GM23338 (cell line): ENCODE measurements around the gene PARD3. TPM values are rescaled to one million over a fixed set of nuclear protein-coding genes. Genes with fewer than 3 reads are reported as not detected.

Experiments
- ATAC-seq: fragments of 200-7000 bp; cut with Tn5 transposase; 3 replicates; pipeline ENCODE4 v1.9.1; 2020
- DNase-seq: peaks from one replicate; pipeline ENCODE4 v3.0.0-alpha.2; 2015; ENCODE audit warnings: low spot score
- H2AFZ ChIP-seq: fragments of 200-600 bp; sonication (generic); 2 replicates; pipeline ENCODE4 v1.8.0; 2016; ENCODE audit warnings: antibody characterized with exemption, mild to moderate bottlenecking, moderate library complexity
- H3F3A ChIP-seq: fragments of 200-600 bp; sonication (generic); replicated peaks from 2 replicates; pipeline ENCODE4 v1.8.0; 2017; ENCODE audit warnings: antibody characterized with exemption, mixed run types, low read depth
- H3K27ac ChIP-seq: fragments of 200-600 bp; sonication (generic); 2 replicates; pipeline ENCODE4 v1.6.1; 2016; ENCODE audit warnings: low read depth
- H3K27me3 ChIP-seq: fragments of 200-600 bp; sonication (generic); 2 replicates; pipeline ENCODE4 v1.8.0; 2016; ENCODE audit warnings: mild to moderate bottlenecking, mixed run types, moderate library complexity; ENCODE audit not compliant: insufficient read depth
- H3K36me3 ChIP-seq: fragments of 200-600 bp; sonication (generic); 2 replicates; pipeline ENCODE4 v1.8.0; 2016; ENCODE audit warnings: mild to moderate bottlenecking; ENCODE audit not compliant: insufficient read depth
- H3K4me1 ChIP-seq: fragments of 200-600 bp; sonication (generic); 2 replicates; pipeline ENCODE4 v1.8.0; 2016; ENCODE audit warnings: mild to moderate bottlenecking, moderate library complexity; ENCODE audit not compliant: insufficient read depth
- H3K4me2 ChIP-seq: fragments of 200-600 bp; sonication (generic); 2 replicates; pipeline ENCODE4 v1.7.1; 2017; ENCODE audit warnings: mixed run types
- H3K4me3 ChIP-seq: fragments of 200-600 bp; sonication (generic); 2 replicates; pipeline ENCODE4 v1.6.1; 2016; ENCODE audit warnings: mixed run types
- H3K79me2 ChIP-seq: fragments of 200-600 bp; sonication (generic); replicated peaks from 2 replicates; pipeline ENCODE4 v1.8.0; 2017; ENCODE audit warnings: mild to moderate bottlenecking; ENCODE audit not compliant: insufficient read depth
- H3K9me2 ChIP-seq: fragments of 200-600 bp; sonication (generic); 2 replicates; pipeline ENCODE4 v1.8.0; 2017; ENCODE audit not compliant: insufficient read depth
- H4K20me1 ChIP-seq: fragments of 200-600 bp; sonication (generic); replicated peaks from 2 replicates; pipeline ENCODE4 v1.8.0; 2017; ENCODE audit warnings: mild to moderate bottlenecking; ENCODE audit not compliant: insufficient read depth
- H3K27ac Mint-ChIP-seq: 2 replicates; pipeline ENCODE4 v1.8.0; 2020; ENCODE audit warnings: inconsistent platforms, mild to moderate bottlenecking, moderate library complexity, mixed read lengths
- H3K27me3 Mint-ChIP-seq: 3 replicates; pipeline ENCODE4 v1.8.0; 2022; ENCODE audit warnings: low read depth, mild to moderate bottlenecking, moderate library complexity, mixed read lengths, inconsistent platforms; ENCODE audit not compliant: insufficient read depth, poor library complexity
- H3K36me3 Mint-ChIP-seq: 3 replicates; pipeline ENCODE4 v1.8.0; 2021; ENCODE audit warnings: low read depth, mild to moderate bottlenecking, inconsistent platforms, moderate library complexity, mixed read lengths
- H3K4me1 Mint-ChIP-seq: 3 replicates; pipeline ENCODE4 v1.8.0; 2020; ENCODE audit warnings: mild to moderate bottlenecking, inconsistent platforms, mixed read lengths
- H3K4me3 Mint-ChIP-seq: 3 replicates; pipeline ENCODE4 v1.8.0; 2021; ENCODE audit warnings: moderate library complexity, mild to moderate bottlenecking, inconsistent platforms, mixed read lengths
- H3K9me3 Mint-ChIP-seq: 3 replicates; pipeline ENCODE4 v1.8.0; 2020; ENCODE audit warnings: moderate library complexity, mild to moderate bottlenecking, inconsistent platforms, mixed read lengths
- EZH2phosphoT487 ChIP-seq: fragments of 200-600 bp; sonication (generic); IDR thresholded peaks from one replicate; pipeline ENCODE4 v1.8.1; 2018; ENCODE audit warnings: antibody characterized with exemption; ENCODE audit not compliant: unreplicated experiment
- JUNB ChIP-seq: IDR thresholded peaks from one replicate; pipeline ENCODE4 v1.6.1; 2016; ENCODE audit warnings: antibody characterized with exemption; ENCODE audit not compliant: unreplicated experiment
- NANOG ChIP-seq: IDR thresholded peaks from 2 replicates; pipeline ENCODE4 v1.6.1; 2016; ENCODE audit warnings: antibody characterized with exemption, borderline replicate concordance
- POLR2AphosphoS5 ChIP-seq: IDR thresholded peaks from 2 replicates; pipeline ENCODE4 v1.6.1; 2016; ENCODE audit warnings: antibody characterized with exemption, low read depth
- STAT1 ChIP-seq: IDR thresholded peaks from one replicate; pipeline ENCODE4 v1.6.1; 2016; ENCODE audit warnings: antibody characterized with exemption; ENCODE audit not compliant: unreplicated experiment
- ZNF114 ChIP-seq: fragments of 250-450 bp; sonication (Bioruptor Pico); IDR thresholded peaks from 2 replicates; pipeline ENCODE4 v1.5.0; 2020; ENCODE audit warnings: mild to moderate bottlenecking, moderate library complexity
- polyA plus RNA-seq: library from polyadenylated mRNA; unstranded; fragments of >200 nt; fragmentation: Nextera tagmentation; extraction: Ambion mirVana; gene quantifications from 2 replicates; pipeline ENCODE4 v1.2.1, GENCODE V29; 2016
- total RNA-seq: library from RNA; depleted of rRNA; stranded (reverse); fragments of >200 nt; shearing (Covaris generic); gene quantifications from 2 replicates; pipeline ENCODE4 v1.2.3, GENCODE V29; 2014
- TF ChIP-seq, protein P1 (sequence below), 2 experiments: fragments of 200-600 bp in 1 of 2; sonication (generic) in 1 of 2; conservative IDR thresholded peaks; 2 replicates each; pipeline versions ENCODE4 v1.5.1 to v1.6.1; 2016 to 2017; ENCODE audit warnings: antibody characterized with exemption in 2 of 2, low read depth in 2 of 2, mild to moderate bottlenecking in 2 of 2, moderate library complexity in 1 of 2
- TF ChIP-seq, protein P2 (sequence below): fragments of 250-450 bp; sonication (Bioruptor Pico); IDR thresholded peaks from 2 replicates; pipeline ENCODE4 v1.5.0; 2020; ENCODE audit warnings: mild to moderate bottlenecking, moderate library complexity
- TF ChIP-seq, protein P3 (sequence below): IDR thresholded peaks from 2 replicates; pipeline ENCODE4 v1.6.1; 2016; ENCODE audit warnings: antibody characterized with exemption
- TF ChIP-seq, protein P4 (sequence below): IDR thresholded peaks from one replicate; pipeline ENCODE4 v1.6.1; 2018; ENCODE audit warnings: antibody characterized with exemption; ENCODE audit not compliant: unreplicated experiment

The PARD3 gene
- total and polyA plus RNA-seq, 2 experiments from 2014 or later: 30.2 to 51.4 TPM

DNA sequence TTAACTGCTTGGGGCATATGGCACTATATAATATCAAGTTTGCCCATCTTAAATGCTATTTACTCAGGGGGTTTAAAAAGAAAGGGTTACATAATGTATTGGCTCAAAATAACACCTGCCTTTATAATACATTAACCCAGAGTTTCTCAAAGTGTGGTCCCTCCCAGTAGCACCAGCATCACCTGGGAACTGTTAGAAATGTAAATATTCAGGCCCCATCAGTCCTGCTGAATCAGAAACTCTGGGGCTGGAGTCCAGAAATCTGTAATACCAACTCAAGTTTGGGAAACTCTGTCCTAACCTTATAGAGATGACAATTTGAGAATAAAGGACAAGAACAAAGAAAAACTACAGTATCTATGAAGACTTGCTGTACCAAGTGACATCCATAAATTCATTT is 270.7 kb downstream of the PARD3 start (continued):
- TF ChIP-seq, protein P1, sequence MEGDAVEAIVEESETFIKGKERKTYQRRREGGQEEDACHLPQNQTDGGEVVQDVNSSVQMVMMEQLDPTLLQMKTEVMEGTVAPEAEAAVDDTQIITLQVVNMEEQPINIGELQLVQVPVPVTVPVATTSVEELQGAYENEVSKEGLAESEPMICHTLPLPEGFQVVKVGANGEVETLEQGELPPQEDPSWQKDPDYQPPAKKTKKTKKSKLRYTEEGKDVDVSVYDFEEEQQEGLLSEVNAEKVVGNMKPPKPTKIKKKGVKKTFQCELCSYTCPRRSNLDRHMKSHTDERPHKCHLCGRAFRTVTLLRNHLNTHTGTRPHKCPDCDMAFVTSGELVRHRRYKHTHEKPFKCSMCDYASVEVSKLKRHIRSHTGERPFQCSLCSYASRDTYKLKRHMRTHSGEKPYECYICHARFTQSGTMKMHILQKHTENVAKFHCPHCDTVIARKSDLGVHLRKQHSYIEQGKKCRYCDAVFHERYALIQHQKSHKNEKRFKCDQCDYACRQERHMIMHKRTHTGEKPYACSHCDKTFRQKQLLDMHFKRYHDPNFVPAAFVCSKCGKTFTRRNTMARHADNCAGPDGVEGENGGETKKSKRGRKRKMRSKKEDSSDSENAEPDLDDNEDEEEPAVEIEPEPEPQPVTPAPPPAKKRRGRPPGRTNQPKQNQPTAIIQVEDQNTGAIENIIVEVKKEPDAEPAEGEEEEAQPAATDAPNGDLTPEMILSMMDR (conservative IDR thresholded peaks at IDR 0.05; ENCODE audit: low read depth in 2 of 2): no peak
- no peak for TF ChIP-seq ZNF114 (CRISPR knock-in tag)

DNA sequence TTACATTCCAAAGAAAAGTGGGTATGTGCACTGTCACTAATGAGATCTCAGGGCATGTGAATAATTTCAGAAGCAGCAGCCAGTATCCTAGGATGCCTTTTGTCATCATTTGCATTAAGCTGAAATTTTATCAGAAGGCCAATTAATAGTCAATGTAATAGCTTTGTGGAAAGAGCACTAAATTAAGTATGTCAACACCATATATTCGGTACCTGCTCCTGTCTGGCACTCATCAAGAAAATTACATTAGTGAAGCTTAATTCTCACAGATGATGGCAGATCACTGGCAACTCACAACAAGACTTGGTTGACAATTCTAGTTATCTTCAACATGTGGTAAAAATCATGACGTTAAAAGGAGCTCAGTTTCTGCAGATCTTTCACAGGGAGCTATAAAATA is 271.4 kb downstream of the PARD3 start:
- Mint-ChIP-seq H3K36me3 (no peaks in the 10 kb centered on the region), H3K27me3 (peaks cover 4% of the 10 kb centered on the region), H3K9me3 (no peaks in the 10 kb centered on the region), H3K27ac (no peak overlapping the region), H3K4me1 (peaks cover 29% of the 10 kb centered on the region), H3K4me3 (no peak overlapping the region)
- Histone ChIP-seq H3K79me2 (peaks cover 33% of the 10 kb centered on the region), H3K4me2 (no peak overlapping the region), H3K4me3 (no peak overlapping the region), H3F3A (no peaks in the 10 kb centered on the region; the same call in 1 of the 2 replicates), H3K36me3 (no peaks in the 10 kb centered on the region), H2AFZ (no peak overlapping the region), H3K27ac (no peak overlapping the region), H3K27me3 (no peaks in the 10 kb centered on the region), H3K4me1 (peaks cover 27% of the 10 kb centered on the region), H3K9me2 (no peaks in the 10 kb centered on the region), H4K20me1 (no peaks in the 10 kb centered on the region)
- no peak for DNase-seq
- ATAC-seq: no peak
- TF ChIP-seq, protein P2, sequence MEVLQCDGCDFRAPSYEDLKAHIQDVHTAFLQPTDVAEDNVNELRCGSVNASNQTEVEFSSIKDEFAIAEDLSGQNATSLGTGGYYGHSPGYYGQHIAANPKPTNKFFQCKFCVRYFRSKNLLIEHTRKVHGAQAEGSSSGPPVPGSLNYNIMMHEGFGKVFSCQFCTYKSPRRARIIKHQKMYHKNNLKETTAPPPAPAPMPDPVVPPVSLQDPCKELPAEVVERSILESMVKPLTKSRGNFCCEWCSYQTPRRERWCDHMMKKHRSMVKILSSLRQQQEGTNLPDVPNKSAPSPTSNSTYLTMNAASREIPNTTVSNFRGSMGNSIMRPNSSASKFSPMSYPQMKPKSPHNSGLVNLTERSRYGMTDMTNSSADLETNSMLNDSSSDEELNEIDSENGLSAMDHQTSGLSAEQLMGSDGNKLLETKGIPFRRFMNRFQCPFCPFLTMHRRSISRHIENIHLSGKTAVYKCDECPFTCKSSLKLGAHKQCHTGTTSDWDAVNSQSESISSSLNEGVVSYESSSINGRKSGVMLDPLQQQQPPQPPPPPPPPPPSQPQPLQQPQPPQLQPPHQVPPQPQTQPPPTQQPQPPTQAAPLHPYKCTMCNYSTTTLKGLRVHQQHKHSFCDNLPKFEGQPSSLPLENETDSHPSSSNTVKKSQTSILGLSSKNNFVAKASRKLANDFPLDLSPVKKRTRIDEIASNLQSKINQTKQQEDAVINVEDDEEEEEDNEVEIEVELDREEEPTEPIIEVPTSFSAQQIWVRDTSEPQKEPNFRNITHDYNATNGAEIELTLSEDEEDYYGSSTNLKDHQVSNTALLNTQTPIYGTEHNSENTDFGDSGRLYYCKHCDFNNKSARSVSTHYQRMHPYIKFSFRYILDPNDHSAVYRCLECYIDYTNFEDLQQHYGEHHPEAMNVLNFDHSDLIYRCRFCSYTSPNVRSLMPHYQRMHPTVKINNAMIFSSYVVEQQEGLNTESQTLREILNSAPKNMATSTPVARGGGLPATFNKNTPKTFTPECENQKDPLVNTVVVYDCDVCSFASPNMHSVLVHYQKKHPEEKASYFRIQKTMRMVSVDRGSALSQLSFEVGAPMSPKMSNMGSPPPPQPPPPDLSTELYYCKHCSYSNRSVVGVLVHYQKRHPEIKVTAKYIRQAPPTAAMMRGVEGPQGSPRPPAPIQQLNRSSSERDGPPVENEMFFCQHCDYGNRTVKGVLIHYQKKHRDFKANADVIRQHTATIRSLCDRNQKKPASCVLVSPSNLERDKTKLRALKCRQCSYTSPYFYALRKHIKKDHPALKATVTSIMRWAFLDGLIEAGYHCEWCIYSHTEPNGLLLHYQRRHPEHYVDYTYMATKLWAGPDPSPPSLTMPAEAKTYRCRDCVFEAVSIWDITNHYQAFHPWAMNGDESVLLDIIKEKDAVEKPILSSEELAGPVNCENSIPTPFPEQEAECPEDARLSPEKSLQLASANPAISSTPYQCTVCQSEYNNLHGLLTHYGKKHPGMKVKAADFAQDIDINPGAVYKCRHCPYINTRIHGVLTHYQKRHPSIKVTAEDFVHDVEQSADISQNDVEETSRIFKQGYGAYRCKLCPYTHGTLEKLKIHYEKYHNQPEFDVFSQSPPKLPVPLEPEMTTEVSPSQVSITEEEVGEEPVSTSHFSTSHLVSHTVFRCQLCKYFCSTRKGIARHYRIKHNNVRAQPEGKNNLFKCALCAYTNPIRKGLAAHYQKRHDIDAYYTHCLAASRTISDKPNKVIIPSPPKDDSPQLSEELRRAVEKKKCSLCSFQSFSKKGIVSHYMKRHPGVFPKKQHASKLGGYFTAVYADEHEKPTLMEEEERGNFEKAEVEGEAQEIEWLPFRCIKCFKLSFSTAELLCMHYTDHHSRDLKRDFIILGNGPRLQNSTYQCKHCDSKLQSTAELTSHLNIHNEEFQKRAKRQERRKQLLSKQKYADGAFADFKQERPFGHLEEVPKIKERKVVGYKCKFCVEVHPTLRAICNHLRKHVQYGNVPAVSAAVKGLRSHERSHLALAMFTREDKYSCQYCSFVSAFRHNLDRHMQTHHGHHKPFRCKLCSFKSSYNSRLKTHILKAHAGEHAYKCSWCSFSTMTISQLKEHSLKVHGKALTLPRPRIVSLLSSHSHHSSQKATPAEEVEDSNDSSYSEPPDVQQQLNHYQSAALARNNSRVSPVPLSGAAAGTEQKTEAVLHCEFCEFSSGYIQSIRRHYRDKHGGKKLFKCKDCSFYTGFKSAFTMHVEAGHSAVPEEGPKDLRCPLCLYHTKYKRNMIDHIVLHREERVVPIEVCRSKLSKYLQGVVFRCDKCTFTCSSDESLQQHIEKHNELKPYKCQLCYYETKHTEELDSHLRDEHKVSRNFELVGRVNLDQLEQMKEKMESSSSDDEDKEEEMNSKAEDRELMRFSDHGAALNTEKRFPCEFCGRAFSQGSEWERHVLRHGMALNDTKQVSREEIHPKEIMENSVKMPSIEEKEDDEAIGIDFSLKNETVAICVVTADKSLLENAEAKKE (CRISPR knock-in tag): no peak
- TF ChIP-seq JUNB (no peak), ZNF114 (CRISPR knock-in tag) (no peak), POLR2AphosphoS5 (no peak), NANOG (no peak), EZH2phosphoT487 (no peak), STAT1 (no peak)
- TF ChIP-seq, protein P3, sequence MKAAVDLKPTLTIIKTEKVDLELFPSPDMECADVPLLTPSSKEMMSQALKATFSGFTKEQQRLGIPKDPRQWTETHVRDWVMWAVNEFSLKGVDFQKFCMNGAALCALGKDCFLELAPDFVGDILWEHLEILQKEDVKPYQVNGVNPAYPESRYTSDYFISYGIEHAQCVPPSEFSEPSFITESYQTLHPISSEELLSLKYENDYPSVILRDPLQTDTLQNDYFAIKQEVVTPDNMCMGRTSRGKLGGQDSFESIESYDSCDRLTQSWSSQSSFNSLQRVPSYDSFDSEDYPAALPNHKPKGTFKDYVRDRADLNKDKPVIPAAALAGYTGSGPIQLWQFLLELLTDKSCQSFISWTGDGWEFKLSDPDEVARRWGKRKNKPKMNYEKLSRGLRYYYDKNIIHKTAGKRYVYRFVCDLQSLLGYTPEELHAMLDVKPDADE: no peak
- TF ChIP-seq, protein P1 (conservative IDR thresholded peaks at IDR 0.05; ENCODE audit: low read depth in 2 of 2): no peak
- TF ChIP-seq, protein P4, sequence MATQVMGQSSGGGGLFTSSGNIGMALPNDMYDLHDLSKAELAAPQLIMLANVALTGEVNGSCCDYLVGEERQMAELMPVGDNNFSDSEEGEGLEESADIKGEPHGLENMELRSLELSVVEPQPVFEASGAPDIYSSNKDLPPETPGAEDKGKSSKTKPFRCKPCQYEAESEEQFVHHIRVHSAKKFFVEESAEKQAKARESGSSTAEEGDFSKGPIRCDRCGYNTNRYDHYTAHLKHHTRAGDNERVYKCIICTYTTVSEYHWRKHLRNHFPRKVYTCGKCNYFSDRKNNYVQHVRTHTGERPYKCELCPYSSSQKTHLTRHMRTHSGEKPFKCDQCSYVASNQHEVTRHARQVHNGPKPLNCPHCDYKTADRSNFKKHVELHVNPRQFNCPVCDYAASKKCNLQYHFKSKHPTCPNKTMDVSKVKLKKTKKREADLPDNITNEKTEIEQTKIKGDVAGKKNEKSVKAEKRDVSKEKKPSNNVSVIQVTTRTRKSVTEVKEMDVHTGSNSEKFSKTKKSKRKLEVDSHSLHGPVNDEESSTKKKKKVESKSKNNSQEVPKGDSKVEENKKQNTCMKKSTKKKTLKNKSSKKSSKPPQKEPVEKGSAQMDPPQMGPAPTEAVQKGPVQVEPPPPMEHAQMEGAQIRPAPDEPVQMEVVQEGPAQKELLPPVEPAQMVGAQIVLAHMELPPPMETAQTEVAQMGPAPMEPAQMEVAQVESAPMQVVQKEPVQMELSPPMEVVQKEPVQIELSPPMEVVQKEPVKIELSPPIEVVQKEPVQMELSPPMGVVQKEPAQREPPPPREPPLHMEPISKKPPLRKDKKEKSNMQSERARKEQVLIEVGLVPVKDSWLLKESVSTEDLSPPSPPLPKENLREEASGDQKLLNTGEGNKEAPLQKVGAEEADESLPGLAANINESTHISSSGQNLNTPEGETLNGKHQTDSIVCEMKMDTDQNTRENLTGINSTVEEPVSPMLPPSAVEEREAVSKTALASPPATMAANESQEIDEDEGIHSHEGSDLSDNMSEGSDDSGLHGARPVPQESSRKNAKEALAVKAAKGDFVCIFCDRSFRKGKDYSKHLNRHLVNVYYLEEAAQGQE: no peak
